Measurements from ENCODE around the gene KCNC1.

KCNC1 gene

DNA sequence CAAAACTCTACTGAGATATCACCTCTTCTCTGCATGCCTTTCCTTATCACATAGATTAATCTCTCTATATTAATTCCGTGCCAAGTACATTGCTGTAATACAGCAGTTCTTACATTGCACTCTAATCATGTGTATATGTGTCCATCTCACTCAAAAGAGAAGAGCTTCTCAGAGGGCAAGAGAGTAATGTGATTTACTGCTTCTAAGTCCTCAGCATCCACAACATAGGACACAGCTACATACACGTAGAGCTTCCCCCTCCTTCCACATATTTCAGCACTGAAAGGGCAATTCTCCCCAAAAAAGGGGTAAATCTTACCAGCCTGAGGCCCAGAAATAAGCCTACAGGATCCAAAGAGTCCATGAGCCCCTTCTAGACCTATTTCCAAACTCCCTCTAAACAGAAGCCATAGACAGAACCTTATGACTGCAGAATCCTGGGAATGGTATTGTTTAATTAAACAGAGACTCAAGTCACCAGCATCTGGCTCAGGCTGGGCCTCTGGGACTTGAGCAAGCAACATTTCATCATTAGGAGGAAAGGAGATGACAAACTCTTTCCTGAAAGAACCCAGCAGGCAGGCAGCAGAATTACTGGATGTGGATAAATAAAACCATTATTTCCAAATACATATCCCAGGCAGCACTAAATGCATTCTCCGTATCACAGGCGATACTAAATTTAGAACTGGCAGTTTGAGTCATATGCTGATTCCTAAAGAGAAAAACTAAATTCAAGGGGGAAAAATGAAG is 87.2 kb downstream of the KCNC1 start:
- CTCF ChIA-PET = no interaction called here
- DNase-seq (ENCODE audit: extremely low spot score) = no peak
- TF ChIP-seq, protein P1, sequence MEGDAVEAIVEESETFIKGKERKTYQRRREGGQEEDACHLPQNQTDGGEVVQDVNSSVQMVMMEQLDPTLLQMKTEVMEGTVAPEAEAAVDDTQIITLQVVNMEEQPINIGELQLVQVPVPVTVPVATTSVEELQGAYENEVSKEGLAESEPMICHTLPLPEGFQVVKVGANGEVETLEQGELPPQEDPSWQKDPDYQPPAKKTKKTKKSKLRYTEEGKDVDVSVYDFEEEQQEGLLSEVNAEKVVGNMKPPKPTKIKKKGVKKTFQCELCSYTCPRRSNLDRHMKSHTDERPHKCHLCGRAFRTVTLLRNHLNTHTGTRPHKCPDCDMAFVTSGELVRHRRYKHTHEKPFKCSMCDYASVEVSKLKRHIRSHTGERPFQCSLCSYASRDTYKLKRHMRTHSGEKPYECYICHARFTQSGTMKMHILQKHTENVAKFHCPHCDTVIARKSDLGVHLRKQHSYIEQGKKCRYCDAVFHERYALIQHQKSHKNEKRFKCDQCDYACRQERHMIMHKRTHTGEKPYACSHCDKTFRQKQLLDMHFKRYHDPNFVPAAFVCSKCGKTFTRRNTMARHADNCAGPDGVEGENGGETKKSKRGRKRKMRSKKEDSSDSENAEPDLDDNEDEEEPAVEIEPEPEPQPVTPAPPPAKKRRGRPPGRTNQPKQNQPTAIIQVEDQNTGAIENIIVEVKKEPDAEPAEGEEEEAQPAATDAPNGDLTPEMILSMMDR (IDR thresholded peaks at IDR 0.05; ENCODE audit: control extremely low read depth, extremely low read depth, low read depth, missing control alignments) = no peak
- POLR2A ChIA-PET = no interaction called here

DNA sequence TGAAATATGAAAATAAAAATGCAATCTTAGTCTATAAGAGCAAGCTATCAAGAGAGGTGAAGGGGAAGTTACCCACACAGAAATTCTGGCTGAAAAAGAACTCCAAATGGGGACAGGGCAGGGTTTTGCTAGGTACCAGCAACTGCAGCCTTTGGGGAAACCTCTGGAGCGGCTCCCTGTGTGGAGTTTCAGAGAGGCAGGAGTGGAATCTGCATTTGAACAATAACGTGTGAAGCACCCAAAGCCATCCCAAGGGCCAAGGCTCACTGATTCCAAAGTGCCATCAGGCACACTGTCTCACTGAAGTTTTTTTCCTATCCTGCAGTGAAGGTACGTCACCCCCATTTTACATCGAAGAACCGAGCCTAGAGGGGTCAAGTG is 87.8 kb downstream of the KCNC1 start:
- DNase-seq (ENCODE audit: extremely low spot score) = no peak
- TF ChIP-seq, protein P1 (IDR thresholded peaks at IDR 0.05; ENCODE audit: control extremely low read depth, extremely low read depth, low read depth, missing control alignments) = no peak
- ChIA-PET CTCF (no interaction called here), POLR2A (no interaction called here)

DNA sequence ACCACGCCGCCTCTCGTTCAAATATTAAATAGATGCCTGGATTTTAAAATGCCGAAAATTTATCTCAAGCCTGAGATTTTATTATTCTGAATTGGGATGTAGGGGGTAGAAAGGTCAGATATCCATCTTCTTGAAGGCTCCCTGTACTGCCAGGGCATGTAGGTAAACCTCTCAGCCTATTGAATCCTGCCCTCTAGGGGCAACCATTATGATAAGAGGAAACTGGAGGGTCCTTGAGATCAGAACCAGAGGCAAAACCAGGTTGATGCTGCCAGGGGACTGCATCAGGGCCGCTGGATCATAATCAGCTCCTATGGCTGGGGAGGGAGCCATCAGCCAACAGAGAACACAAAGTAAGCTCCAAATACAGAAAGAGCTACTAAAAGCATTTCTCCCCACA is 92.4 kb downstream of the KCNC1 start:
- DNase-seq (ENCODE audit: extremely low spot score) = no peak
- ChIA-PET CTCF (interaction anchor here (0.7 to 3.9 kb wide), 6 partner anchors 9 to 66 kb away, joined by 3 to 14 read pairs (median 8); no protein-coding TSS in a partner anchor), POLR2A (no interaction called here)
- TF ChIP-seq, protein P1 (IDR thresholded peaks at IDR 0.05; ENCODE audit: control extremely low read depth, extremely low read depth, low read depth, missing control alignments) = no peak

DNA sequence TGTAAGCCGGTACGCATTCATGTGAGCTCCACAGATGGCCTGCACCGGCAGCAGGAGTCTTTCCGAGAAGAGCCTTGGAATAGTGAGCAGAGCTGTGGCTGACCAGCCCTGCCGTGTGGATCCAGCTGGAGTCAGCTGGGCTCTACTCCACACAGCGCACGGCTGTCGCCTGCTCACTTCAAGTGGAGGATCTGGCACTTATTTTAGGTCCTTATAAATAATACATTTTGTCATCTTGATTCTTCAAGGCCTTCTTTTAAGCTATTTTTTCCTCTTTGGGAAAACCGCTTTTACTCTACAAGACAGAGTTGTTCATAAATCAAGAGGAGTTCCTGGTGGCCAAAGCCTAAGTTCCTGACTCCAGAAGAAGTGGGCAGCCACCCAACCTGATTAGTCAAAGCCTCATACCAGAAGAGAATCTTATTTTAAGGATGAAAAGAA is 93.8 kb downstream of the KCNC1 start:
- TF ChIP-seq, protein P1 (IDR thresholded peaks at IDR 0.05; ENCODE audit: control extremely low read depth, extremely low read depth, low read depth, missing control alignments) = no peak
- POLR2A ChIA-PET = no interaction called here
- CTCF ChIA-PET = interaction anchor here (0.8 to 3.9 kb wide), 6 partner anchors 8 to 97 kb away, joined by 3 to 14 read pairs (median 6); no protein-coding TSS in a partner anchor
- DNase-seq (ENCODE audit: extremely low spot score) = no peak

DNA sequence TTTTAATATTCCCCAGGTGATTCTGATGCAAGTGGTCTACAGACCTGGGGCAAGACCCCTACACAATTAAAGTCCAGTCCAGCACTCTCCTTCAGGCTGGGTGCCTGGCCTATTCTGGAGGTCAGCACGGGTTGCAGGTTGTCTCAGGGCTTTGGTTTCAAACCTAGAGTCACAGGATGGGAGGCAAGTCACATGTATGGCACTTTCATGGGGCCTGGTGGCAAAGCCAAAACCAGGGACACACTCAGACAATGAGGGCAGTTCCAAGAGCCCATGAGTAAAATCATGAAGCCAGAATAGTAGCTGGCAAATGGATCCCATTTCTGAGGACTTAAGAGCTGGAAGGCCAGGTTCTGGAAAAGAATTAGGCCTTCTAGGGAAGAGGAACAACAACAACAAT is 96.6 kb downstream of the KCNC1 start:
- ChIA-PET CTCF (no interaction called here), POLR2A (no interaction called here)
- DNase-seq (ENCODE audit: extremely low spot score) = no peak
- TF ChIP-seq, protein P1 (IDR thresholded peaks at IDR 0.05; ENCODE audit: control extremely low read depth, extremely low read depth, low read depth, missing control alignments) = no peak

DNA sequence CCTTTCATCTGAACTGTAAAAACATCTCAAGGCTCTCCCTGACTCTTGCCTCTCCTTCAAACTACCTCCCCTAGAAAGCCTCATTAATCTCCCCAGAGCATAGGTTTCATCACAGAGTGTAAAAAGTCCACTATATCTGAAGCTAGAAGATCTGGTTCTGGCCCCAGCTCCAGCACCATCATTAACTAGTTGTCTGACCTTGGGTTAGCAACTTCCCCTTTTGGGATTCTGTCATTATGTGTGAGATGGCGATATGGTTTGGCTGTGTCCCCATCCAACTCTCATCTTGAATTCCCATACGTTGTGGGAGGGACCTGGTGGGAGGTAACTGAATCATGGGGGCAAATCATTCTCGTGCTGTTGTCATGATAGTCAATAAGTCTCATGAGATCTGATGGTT is 97.3 kb downstream of the KCNC1 start:
- ChIA-PET POLR2A (no interaction called here), CTCF (no interaction called here)
- TF ChIP-seq, protein P1 (IDR thresholded peaks at IDR 0.05; ENCODE audit: control extremely low read depth, extremely low read depth, low read depth, missing control alignments) = no peak
- DNase-seq (ENCODE audit: extremely low spot score) = no peak
